Cortex of kidney (tissue), 1 donor: ENCODE results near the gene GPATCH2L.

ENCODE experiments used
- DNase-seq: peaks from one replicate; lab custom pipeline; 2025; lab: John Stamatoyannopoulos, UW

GPATCH2L gene

DNA sequence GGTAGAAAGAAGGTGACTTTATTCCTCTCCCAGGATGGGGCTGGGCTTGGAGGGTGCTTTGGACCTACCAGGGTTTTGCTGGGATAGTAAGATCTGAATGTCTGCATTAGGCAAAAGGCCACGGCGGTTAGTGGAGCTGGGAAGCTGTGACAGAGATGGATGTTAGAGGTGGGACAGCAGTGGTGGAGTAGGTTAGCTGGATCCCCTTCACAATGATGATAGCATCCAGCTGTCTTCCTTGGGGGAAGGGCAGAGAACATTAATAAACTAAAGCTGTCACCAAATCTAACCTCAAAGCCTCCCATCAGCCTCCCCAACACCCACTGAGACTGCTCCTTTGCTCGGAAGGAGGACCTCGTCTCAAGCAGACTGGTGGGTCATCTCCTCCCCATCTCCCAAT, 104.8 kb downstream of the GPATCH2L start:
- no peak for DNase-seq

DNA sequence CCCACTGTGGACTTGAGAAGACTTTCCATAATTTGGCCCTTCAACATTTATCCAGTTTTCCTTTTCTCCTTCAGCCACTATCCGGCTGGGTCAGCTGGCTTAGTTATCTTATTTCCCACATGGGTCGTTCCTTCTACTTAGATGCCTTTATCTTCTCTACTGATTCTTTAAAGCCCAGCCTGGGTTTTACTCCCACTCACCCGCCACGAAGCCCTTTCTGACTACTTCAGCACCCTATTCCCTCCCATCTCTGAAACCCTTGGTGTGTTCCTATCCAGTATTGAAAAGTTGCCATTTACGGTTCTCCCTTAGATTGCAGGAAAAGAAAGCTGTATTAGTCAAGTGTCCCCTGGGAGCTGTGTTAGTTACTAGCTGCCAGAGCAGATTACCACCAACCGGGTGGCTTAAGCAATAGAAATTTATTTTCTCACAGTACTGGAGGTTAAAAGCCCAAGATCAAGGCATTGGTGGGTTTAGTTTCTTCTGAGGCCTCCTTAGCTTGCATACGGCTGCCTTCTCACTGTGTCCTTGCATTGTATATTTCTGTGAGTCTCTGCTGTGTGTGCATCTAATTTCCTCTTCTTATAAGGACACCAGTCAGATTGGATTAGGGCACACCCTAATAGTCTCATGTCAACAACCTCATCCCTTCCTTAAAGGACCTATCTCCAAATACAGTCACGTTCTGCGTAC, 105.5 kb downstream of the GPATCH2L start:
- DNase-seq, result no peak

- no peak for DNase-seq
These were observed 106.2 kb downstream of the GPATCH2L start for GRCh38 chr14:76257842-76258397.

DNA sequence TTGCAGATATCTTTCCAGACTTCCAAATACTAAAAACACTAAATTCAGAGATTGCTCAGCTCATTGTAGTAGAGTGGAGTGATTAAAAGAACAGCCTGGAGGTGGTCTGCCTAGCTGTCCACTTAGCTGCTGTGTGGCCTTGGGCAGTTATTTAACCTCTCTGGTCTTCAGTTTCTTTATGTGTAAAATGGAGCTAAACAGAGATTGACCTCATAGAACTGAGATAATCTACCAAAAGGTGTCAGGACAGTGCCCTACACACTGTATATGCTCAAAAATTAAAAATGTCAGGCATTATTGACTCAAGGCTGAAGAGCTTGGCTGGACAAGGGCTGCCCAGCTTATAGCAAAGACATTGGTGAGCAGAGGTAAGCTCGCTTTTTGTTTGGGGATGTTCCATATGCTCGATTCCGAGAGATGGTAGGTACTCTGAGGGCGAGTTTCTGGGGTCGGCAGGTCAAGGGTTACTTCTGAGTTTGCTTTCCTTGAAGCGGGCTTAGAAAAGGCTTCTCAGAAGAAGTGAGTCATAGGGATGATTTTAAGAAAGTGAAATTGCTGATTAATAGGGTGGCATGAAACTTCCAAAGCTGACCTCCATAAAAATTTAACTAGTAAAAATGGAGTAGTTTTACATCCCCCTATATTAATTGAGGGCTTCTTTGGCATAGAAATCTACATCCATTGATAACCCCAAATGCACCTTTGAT, 107.5 kb downstream of the GPATCH2L start:
- no peak for DNase-seq

- DNase-seq, result no peak
These were observed 109.0 kb downstream of the GPATCH2L start for GRCh38 chr14:76260749-76261148.

GRCh38 chr14:76261371-76261811, 109.7 kb downstream of the GPATCH2L start:
- DNase-seq, result no peak

- no peak for DNase-seq
These were observed 110.9 kb downstream of the GPATCH2L start for GRCh38 chr14:76262641-76263040.
